OCI-LY7 (cell line): Measurements from ENCODE around the gene MED13. TPM values are rescaled to one million over a fixed set of nuclear protein-coding genes. Genes with fewer than 3 reads are reported as not detected.
"Not testable (repeated sequence)": the region's sequence is repeated elsewhere in the genome, so short reads cannot be mapped to it uniquely, and the experiment has no call there.

Source experiments
- BruUV-seq: library from RNA; stranded (reverse); fragments of 400-500 nt; replicated peaks from 2 replicates; lab custom pipeline; 2021; lab: Mats Ljungman, UMichigan
- CTCF ChIA-PET: fragments of 300-600 bp; sonication (Branson Sonifier 250); formaldehyde crosslinking; loops from one replicate; lab custom pipeline; 2022; ENCODE audit warnings: antibody characterized with exemption; ENCODE audit not compliant: unreplicated experiment; lab: Charles Lee
- POLR2A ChIA-PET: fragments of 300-600 bp; sonication (Branson Sonifier 250); formaldehyde crosslinking; loops from one replicate; lab custom pipeline; 2022; ENCODE audit warnings: antibody characterized with exemption; lab: Charles Lee
- DNase-seq: peaks from one replicate; pipeline ENCODE4 v3.0.0-alpha.2; 2015; ENCODE audit warnings: low spot score
- H2AFZ ChIP-seq: fragments of 200-600 bp; sonication (generic), shearing (Covaris generic); 2 replicates; pipeline ENCODE4 v1.6.1; 2014; ENCODE audit warnings: mild to moderate bottlenecking, antibody characterized with exemption, low read length, moderate library complexity
- H3K27ac ChIP-seq: fragments of 200-600 bp; sonication (generic); 2 replicates; pipeline ENCODE4 v1.5.1; 2014; ENCODE audit warnings: mixed run types, low read depth, mild to moderate bottlenecking, moderate library complexity, low read length, inconsistent platforms; ENCODE audit not compliant: poor library complexity, severe bottlenecking
- H3K36me3 ChIP-seq: fragments of 200-600 bp; sonication (generic); 2 replicates; pipeline ENCODE4 v1.6.1; 2014; ENCODE audit warnings: mild to moderate bottlenecking, antibody characterized with exemption, low read length, moderate library complexity, mixed read lengths; ENCODE audit not compliant: insufficient read depth
- H3K4me1 ChIP-seq: fragments of 200-600 bp; sonication (generic); 2 replicates; pipeline ENCODE4 v1.5.1; 2014; ENCODE audit warnings: mild to moderate bottlenecking, low read length; ENCODE audit not compliant: insufficient read depth, poor library complexity, severe bottlenecking
- H3K4me2 ChIP-seq: fragments of 200-600 bp; sonication (generic); 2 replicates; pipeline ENCODE4 v1.6.1; 2014; ENCODE audit warnings: mild to moderate bottlenecking, low read length
- H3K4me3 ChIP-seq: fragments of 200-600 bp; sonication (generic); 2 replicates; pipeline ENCODE4 v1.5.1; 2014; ENCODE audit warnings: mild to moderate bottlenecking, low read depth, low read length; ENCODE audit not compliant: poor library complexity, severe bottlenecking
- H3K79me2 ChIP-seq: fragments of 200-600 bp; sonication (generic); 2 replicates; pipeline ENCODE4 v1.6.1; 2016; ENCODE audit warnings: low read depth, mild to moderate bottlenecking, low read length, moderate library complexity, mixed read lengths; ENCODE audit not compliant: insufficient read depth
- H3K9me2 ChIP-seq: fragments of 200-600 bp; sonication (generic); 2 replicates; pipeline ENCODE4 v1.6.1; 2016; ENCODE audit warnings: mild to moderate bottlenecking, low read length, mixed read lengths; ENCODE audit not compliant: insufficient read depth
- H3K9me3 ChIP-seq: fragments of 200-600 bp; sonication (generic); 2 replicates; pipeline ENCODE4 v1.6.1; 2014; ENCODE audit warnings: mild to moderate bottlenecking, mixed run types, low read length, mixed read lengths
- H4K20me1 ChIP-seq: fragments of 200-600 bp; sonication (generic); 2 replicates; pipeline ENCODE4 v1.6.1; 2014; ENCODE audit warnings: mild to moderate bottlenecking, antibody characterized with exemption, low read length, moderate library complexity, mixed read lengths; ENCODE audit not compliant: insufficient read depth
- CTCF ChIP-seq: fragments of 200-600 bp; sonication (generic); conservative IDR thresholded peaks from 2 replicates; pipeline ENCODE4 v1.5.1; 2014; ENCODE audit warnings: mild to moderate bottlenecking, antibody characterized with exemption, low read length, moderate library complexity, mixed read lengths
- EZH2phosphoT487 ChIP-seq: fragments of 200-600 bp; sonication (generic); IDR thresholded peaks from 2 replicates; pipeline ENCODE4 v1.6.1; 2018; ENCODE audit warnings: low read depth, borderline replicate concordance, mild to moderate bottlenecking, mixed run types, antibody characterized with exemption, low read length, moderate library complexity, mixed read lengths
- intact Hi-C: fragments of 100-400 bp; cut with micrococcal nuclease; formaldehyde crosslinking; loops from one replicate; pipeline ENCODE4 v1.10.0; 2022; ENCODE audit not compliant: unreplicated experiment
- total RNA-seq, 2 experiments: library from RNA; depleted of rRNA in 1 of 2; stranded (reverse); fragments of >200 nt in 1 of 2; shearing (Covaris generic) in 1 of 2; gene quantifications; 2 replicates each; pipeline ENCODE4 v1.2.3, GENCODE V29; 2014 to 2022

MED13 gene
- total RNA-seq, 2 experiments from 2014 or later = 42.3 to 70.8 TPM

DNA sequence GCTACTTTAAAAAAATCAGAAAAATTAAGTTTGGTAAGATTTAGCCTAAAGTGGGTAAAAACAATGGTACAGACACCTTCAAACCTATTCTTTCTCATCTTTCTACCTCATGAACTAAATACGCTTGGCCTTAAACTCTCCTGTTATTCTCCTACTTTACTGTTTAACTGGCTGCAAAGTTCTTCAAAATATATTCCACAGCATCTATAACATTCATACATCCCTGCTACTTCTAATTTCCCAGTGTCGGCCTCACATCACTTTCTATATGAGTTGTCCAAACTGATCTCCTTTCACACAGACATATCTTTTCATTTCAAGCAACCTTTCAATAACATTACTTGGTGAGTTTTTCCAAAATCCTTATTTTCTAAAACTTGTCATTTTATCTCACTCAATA lies 64.0 kb downstream of the MED13 start:
- CTCF ChIA-PET = no interaction called here
- no peaks in the 10 kb centered on the region for H3K9me2 ChIP-seq
- POLR2A ChIA-PET = interaction anchor here (0.6 kb wide), 1 partner anchor 40 kb away, joined by 3 read pairs; no protein-coding TSS in a partner anchor
- peaks cover 77% of the 10 kb centered on the region for H3K79me2 ChIP-seq
- intact Hi-C loops = no loop called here
- H3K36me3 ChIP-seq = peaks cover 73% of the 10 kb centered on the region
- BruUV-seq = TSS peak; percentile 14
- H2AFZ ChIP-seq = no peak overlapping the region
- H3K4me1 ChIP-seq = no peaks in the 10 kb centered on the region
- H3K9me3 ChIP-seq = no peaks in the 10 kb centered on the region
- no peak for DNase-seq
- H3K4me3 ChIP-seq = no peak overlapping the region
- no peaks in the 10 kb centered on the region for H4K20me1 ChIP-seq
- no peak overlapping the region for H3K27ac ChIP-seq
- TF ChIP-seq EZH2phosphoT487 = no peak
- no peak for TF ChIP-seq CTCF
- no peak overlapping the region for H3K4me2 ChIP-seq

DNA sequence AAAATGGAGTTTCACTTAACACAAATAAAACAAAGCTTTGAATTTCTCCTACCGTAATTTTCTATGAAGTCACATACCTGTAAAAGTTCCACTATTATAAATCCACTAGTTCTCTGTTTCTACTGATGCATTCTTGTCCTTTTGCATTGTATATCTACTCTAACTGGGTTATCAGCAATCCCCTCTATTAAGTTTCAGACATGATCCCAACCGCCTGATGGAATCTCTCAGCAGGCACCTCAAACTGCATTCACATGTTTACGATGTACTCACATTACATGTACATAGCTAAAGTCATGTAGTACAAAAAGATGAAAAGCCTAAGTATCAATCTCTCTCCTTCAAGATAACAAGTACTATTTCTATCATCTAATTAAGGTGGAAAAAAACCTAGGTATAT lies 64.9 kb downstream of the MED13 start:
- Histone ChIP-seq H3K4me2 (no peak overlapping the region), H3K4me1 (no peaks in the 10 kb centered on the region), H3K4me3 (no peak overlapping the region), H4K20me1 (no peaks in the 10 kb centered on the region), H3K79me2 (peaks cover 68% of the 10 kb centered on the region), H2AFZ (no peak overlapping the region), H3K36me3 (peaks cover 69% of the 10 kb centered on the region), H3K9me2 (no peaks in the 10 kb centered on the region), H3K9me3 (no peaks in the 10 kb centered on the region), H3K27ac (no peak overlapping the region)
- BruUV-seq = no TSS peak
- intact Hi-C loops = no loop called here
- no peak for DNase-seq
- TF ChIP-seq EZH2phosphoT487 = no peak
- TF ChIP-seq CTCF = no peak
- POLR2A ChIA-PET = no interaction called here
- CTCF ChIA-PET = no interaction called here

DNA sequence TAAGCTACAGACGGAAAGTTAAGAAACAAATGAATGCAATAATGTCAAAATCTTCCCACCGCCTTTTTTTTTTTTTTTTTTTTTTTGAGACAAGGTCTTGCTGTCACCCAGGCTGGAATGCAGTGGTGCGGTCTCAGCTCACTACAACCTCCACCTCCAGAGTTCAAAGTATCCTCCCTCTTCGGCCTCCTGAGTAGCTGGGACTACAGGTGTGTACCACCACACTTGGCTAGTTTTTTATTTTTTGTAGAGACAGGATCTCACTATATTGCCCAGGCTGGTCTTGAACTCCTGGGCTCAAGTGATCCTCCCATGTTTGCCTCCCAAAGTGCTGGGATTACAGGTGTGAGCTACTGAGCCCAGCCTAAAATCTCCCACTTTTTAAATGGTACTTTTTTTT lies 66.5 kb downstream of the MED13 start:
- H2AFZ ChIP-seq, H3K4me2 ChIP-seq, H4K20me1 ChIP-seq, H3K4me3 ChIP-seq, H3K4me1 ChIP-seq, H3K27ac ChIP-seq, intact Hi-C loops, DNase-seq, H3K9me3 ChIP-seq, BruUV-seq, H3K9me2 ChIP-seq: not testable (repeated sequence)
- POLR2A ChIA-PET = interaction anchor here (0.6 to 1.4 kb wide), 7 partner anchors 16 to 388 kb away, joined by 3 to 6 read pairs (median 4); no protein-coding TSS in a partner anchor
- H3K36me3 ChIP-seq = peaks cover 69% of the 10 kb centered on the region
- H3K79me2 ChIP-seq = peaks cover 52% of the 10 kb centered on the region
- CTCF ChIA-PET = interaction anchor here (0.5 kb wide), 1 partner anchor 1399 kb away, joined by 3 read pairs; the partner anchor contains the start of gene PPM1D
